HepG2 (cell line): Measurements from ENCODE around the gene ATP5F1E. TPM values are rescaled to one million over a fixed set of nuclear protein-coding genes. Genes with fewer than 3 reads are reported as not detected.
A peak's percentile ranks its signal among the peaks of the same experiment; 100 is the strongest.

ENCODE experiments used
- GATAD2A ChIP-seq: IDR thresholded peaks from 2 replicates; pipeline ENCODE4 v1.6.1; 2016
- HHEX ChIP-seq: IDR thresholded peaks from 2 replicates; pipeline ENCODE4 v1.6.1; 2016; ENCODE audit warnings: control low read depth
- KDM5B ChIP-seq: sonication (generic); formaldehyde crosslinking; IDR thresholded peaks from 2 replicates; pipeline ENCODE4 v1.4.0; 2020; ENCODE audit warnings: missing genetic modification reagents, mild to moderate bottlenecking, borderline replicate concordance
- MAF1 ChIP-seq: sonication (generic); formaldehyde crosslinking; IDR thresholded peaks from 2 replicates; pipeline ENCODE4 v1.5.0; 2020; ENCODE audit warnings: missing genetic modification reagents, borderline replicate concordance
- MATR3 ChIP-seq: sonication (generic); formaldehyde crosslinking; IDR thresholded peaks from 2 replicates; pipeline ENCODE4 v1.4.0; 2020; ENCODE audit warnings: missing genetic modification reagents
- NKX3-1 ChIP-seq: sonication (generic); formaldehyde crosslinking; IDR thresholded peaks from 2 replicates; pipeline ENCODE4 v1.5.0; 2020; ENCODE audit warnings: missing genetic modification reagents
- PCBP2 ChIP-seq: fragments of 200-400 bp; formaldehyde crosslinking; optimal IDR thresholded peaks from 2 replicates; pipeline ENCODE3; 2018; ENCODE audit warnings: low read length, low read depth; ENCODE audit not compliant: poor library complexity, severe bottlenecking
- TEAD2 ChIP-seq: sonication (generic); formaldehyde crosslinking; IDR thresholded peaks from 2 replicates; pipeline ENCODE4 v1.9.0; 2021; ENCODE audit warnings: missing genetic modification reagents
- ZBTB3 ChIP-seq: sonication (generic); formaldehyde crosslinking; IDR thresholded peaks from 2 replicates; pipeline ENCODE4 v1.4.0; 2020; ENCODE audit warnings: low read depth, mild to moderate bottlenecking, moderate library complexity, missing genetic modification reagents, borderline replicate concordance
- ZNF329 ChIP-seq: sonication (generic); formaldehyde crosslinking; IDR thresholded peaks from 2 replicates; pipeline ENCODE4 v1.9.0; 2021; ENCODE audit warnings: low read depth, mild to moderate bottlenecking, missing genetic modification reagents
- ZNF782 ChIP-seq: sonication (generic); formaldehyde crosslinking; IDR thresholded peaks from 2 replicates; pipeline ENCODE4 v1.4.0; 2020; ENCODE audit warnings: missing genetic modification reagents, mild to moderate bottlenecking, borderline replicate concordance
- ZZZ3 ChIP-seq: sonication (generic); formaldehyde crosslinking; IDR thresholded peaks from 2 replicates; pipeline ENCODE4 v1.4.0; 2020; ENCODE audit warnings: missing genetic modification reagents, mild to moderate bottlenecking, borderline replicate concordance
- polyA plus RNA-seq, 8 experiments: library from polyadenylated mRNA; depleted of rRNA in 3 of 8; stranded (reverse) in 7 of 8; unstranded in 1 of 8; fragments of >200 nt; fragmentation: Illumina TruSeq in 4 of 8; extraction: Trizol in 4 of 8; gene quantifications; 2 replicates each; pipeline versions ENCODE4 v1.2.1 to v1.2.3, GENCODE V29; 2011 to 2016; ENCODE audit warnings: low read depth in 4 of 8, missing spikeins in 1 of 8, mixed read lengths in 1 of 8; ENCODE audit not compliant: insufficient read depth in 1 of 8
- total RNA-seq, 5 experiments: library from RNA; depleted of rRNA; stranded (reverse); fragments of >200 nt; fragmentation: Illumina TruSeq; extraction: Trizol; gene quantifications; 2 replicates each; pipeline ENCODE4 v1.2.3, GENCODE V29; 2016; ENCODE audit warnings: low read depth in 1 of 5
- TF ChIP-seq, protein P1 (sequence below): IDR thresholded peaks from 2 replicates; pipeline ENCODE4 v1.6.1; 2016; ENCODE audit warnings: missing compliant biosample characterization, missing genetic modification reagents, borderline replicate concordance
- TF ChIP-seq, protein P2 (sequence below): sonication (generic); formaldehyde crosslinking; IDR thresholded peaks from 2 replicates; pipeline ENCODE4 v1.4.0; 2020; ENCODE audit warnings: missing genetic modification reagents, borderline replicate concordance
- TF ChIP-seq, protein P3 (sequence below): IDR thresholded peaks from 2 replicates; pipeline ENCODE4 v1.6.1; 2016; ENCODE audit warnings: mild to moderate bottlenecking, missing biosample characterization, missing genetic modification reagents
- TF ChIP-seq, protein P4 (sequence below), 2 experiments: fragments of 450-650 bp in 1 of 2; sonication (generic) in 1 of 2; formaldehyde crosslinking; IDR thresholded peaks; 2 replicates each; pipeline versions ENCODE4 v1.5.0 to v1.8.0; 2020 to 2022; ENCODE audit warnings: mild to moderate bottlenecking in 1 of 2, missing genetic modification reagents in 1 of 2
- TF ChIP-seq, protein P5 (sequence below): sonication (generic); formaldehyde crosslinking; IDR thresholded peaks from 2 replicates; pipeline ENCODE4 v1.4.0; 2020; ENCODE audit warnings: missing genetic modification reagents

The ATP5F1E gene
- total and polyA plus RNA-seq, 2 of the 13 experiments (the other 11 are each of a cell fraction or from before 2014, with no cell fraction given) = 121 to 134 TPM

DNA sequence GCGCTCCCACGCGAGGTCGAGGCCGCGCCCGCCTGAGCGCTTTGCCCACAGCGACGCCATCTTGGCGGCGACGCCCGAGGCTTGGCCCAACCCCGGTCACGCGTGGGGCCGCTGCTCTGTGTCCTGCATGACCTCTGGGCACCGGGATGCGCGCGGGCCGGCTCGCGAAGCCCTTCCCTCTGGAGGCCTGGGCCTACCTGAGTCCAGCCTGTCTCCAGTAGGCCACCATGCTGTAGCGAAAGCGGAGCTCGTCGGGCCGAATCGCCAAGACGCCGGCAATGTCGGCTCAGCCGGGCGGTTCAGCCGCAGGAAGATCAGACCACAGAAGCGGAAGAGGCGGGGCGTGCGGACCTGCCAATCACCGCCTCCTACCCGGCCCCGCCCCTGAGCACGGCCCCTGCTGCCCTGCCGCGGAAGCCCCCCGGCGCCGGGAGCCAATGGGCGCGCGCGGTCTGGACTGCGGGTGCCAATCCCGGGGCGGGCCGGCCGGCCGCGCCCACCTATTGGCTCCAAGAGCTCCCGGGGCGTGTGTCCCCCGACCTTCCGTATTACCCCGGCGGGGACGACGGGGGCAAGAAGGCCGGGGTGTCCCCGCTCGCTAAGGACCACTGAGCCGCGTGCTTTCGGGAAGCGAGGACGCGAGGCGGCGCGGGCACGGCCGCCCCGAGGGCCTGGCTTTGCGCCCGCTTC, at the start of gene ATP5F1E (continued):
- peak; percentile 91 for TF ChIP-seq ZBTB3
- TF ChIP-seq, protein P1, sequence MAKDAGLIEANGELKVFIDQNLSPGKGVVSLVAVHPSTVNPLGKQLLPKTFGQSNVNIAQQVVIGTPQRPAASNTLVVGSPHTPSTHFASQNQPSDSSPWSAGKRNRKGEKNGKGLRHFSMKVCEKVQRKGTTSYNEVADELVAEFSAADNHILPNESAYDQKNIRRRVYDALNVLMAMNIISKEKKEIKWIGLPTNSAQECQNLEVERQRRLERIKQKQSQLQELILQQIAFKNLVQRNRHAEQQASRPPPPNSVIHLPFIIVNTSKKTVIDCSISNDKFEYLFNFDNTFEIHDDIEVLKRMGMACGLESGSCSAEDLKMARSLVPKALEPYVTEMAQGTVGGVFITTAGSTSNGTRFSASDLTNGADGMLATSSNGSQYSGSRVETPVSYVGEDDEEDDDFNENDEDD (CRISPR knock-in tag) = peak; percentile 96
- TF ChIP-seq MAF1 = no peak; the same call in 1 of the 2 replicates
- TF ChIP-seq, protein P2, sequence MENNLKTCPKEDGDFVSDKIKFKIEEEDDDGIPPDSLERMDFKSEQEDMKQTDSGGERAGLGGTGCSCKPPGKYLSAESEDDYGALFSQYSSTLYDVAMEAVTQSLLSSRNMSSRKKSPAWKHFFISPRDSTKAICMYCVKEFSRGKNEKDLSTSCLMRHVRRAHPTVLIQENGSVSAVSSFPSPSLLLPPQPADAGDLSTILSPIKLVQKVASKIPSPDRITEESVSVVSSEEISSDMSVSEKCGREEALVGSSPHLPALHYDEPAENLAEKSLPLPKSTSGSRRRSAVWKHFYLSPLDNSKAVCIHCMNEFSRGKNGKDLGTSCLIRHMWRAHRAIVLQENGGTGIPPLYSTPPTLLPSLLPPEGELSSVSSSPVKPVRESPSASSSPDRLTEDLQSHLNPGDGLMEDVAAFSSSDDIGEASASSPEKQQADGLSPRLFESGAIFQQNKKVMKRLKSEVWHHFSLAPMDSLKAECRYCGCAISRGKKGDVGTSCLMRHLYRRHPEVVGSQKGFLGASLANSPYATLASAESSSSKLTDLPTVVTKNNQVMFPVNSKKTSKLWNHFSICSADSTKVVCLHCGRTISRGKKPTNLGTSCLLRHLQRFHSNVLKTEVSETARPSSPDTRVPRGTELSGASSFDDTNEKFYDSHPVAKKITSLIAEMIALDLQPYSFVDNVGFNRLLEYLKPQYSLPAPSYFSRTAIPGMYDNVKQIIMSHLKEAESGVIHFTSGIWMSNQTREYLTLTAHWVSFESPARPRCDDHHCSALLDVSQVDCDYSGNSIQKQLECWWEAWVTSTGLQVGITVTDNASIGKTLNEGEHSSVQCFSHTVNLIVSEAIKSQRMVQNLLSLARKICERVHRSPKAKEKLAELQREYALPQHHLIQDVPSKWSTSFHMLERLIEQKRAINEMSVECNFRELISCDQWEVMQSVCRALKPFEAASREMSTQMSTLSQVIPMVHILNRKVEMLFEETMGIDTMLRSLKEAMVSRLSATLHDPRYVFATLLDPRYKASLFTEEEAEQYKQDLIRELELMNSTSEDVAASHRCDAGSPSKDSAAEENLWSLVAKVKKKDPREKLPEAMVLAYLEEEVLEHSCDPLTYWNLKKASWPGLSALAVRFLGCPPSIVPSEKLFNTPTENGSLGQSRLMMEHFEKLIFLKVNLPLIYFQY (CRISPR knock-in tag) = peak; percentile 87
- TF ChIP-seq ZNF782 = peak; percentile 95
- TF ChIP-seq, protein P3, sequence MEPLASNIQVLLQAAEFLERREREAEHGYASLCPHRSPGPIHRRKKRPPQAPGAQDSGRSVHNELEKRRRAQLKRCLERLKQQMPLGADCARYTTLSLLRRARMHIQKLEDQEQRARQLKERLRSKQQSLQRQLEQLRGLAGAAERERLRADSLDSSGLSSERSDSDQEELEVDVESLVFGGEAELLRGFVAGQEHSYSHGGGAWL (CRISPR knock-in tag) = peak; percentile 94
- peak; percentile 99 for TF ChIP-seq KDM5B (CRISPR knock-in tag)
- TF ChIP-seq MATR3 (CRISPR knock-in tag) = peak; percentile 96; the same call in 1 of the 2 replicates
- TF ChIP-seq PCBP2 = no peak
- TF ChIP-seq NKX3-1 = peak; percentile 57; the same call in 1 of the 2 replicates
- TF ChIP-seq GATAD2A = peak; percentile 67; the same call in 1 of the 2 replicates
- TF ChIP-seq, protein P4, sequence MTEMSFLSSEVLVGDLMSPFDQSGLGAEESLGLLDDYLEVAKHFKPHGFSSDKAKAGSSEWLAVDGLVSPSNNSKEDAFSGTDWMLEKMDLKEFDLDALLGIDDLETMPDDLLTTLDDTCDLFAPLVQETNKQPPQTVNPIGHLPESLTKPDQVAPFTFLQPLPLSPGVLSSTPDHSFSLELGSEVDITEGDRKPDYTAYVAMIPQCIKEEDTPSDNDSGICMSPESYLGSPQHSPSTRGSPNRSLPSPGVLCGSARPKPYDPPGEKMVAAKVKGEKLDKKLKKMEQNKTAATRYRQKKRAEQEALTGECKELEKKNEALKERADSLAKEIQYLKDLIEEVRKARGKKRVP (CRISPR knock-in tag; IDR thresholded peaks at IDR 0.05) = peak in 1 of 2 experiments; percentile 57; a peak in 1 of 4 replicates
- TF ChIP-seq ZZZ3 (CRISPR knock-in tag) = peak; percentile 20; the same call in 1 of the 2 replicates
- TF ChIP-seq TEAD2 (CRISPR knock-in tag) = peak; percentile 84
- TF ChIP-seq, protein P5, sequence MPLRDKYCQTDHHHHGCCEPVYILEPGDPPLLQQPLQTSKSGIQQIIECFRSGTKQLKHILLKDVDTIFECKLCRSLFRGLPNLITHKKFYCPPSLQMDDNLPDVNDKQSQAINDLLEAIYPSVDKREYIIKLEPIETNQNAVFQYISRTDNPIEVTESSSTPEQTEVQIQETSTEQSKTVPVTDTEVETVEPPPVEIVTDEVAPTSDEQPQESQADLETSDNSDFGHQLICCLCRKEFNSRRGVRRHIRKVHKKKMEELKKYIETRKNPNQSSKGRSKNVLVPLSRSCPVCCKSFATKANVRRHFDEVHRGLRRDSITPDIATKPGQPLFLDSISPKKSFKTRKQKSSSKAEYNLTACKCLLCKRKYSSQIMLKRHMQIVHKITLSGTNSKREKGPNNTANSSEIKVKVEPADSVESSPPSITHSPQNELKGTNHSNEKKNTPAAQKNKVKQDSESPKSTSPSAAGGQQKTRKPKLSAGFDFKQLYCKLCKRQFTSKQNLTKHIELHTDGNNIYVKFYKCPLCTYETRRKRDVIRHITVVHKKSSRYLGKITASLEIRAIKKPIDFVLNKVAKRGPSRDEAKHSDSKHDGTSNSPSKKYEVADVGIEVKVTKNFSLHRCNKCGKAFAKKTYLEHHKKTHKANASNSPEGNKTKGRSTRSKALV (CRISPR knock-in tag) = peak; percentile 18
- TF ChIP-seq ZNF329 (CRISPR knock-in tag) = peak; percentile 71; the same call in 1 of the 2 replicates
- 0 out of 2 replicates have a peak, but pooled peaks have one; percentile 23 for TF ChIP-seq HHEX (CRISPR knock-in tag)
